OCI-LY1 (cell line): ENCODE results near the gene PDE11A.

ENCODE experiments used
- H2AFZ ChIP-seq: fragments of 200-600 bp; sonication (generic), shearing (Covaris generic); 2 replicates; pipeline ENCODE4 v1.6.0; 2014; ENCODE audit warnings: antibody characterized with exemption, mild to moderate bottlenecking, low read length
- H3F3A ChIP-seq: fragments of 200-600 bp; sonication (generic), shearing (Covaris generic); 2 replicates; pipeline ENCODE4 v1.6.0; 2014; ENCODE audit warnings: mild to moderate bottlenecking, antibody characterized with exemption, low read length, moderate library complexity; ENCODE audit not compliant: insufficient read depth
- H3K27ac ChIP-seq: fragments of 200-600 bp; sonication (generic); 2 replicates; pipeline ENCODE4 v1.5.1; 2014; ENCODE audit warnings: low read length, mixed run types, mild to moderate bottlenecking, low read depth; ENCODE audit not compliant: poor library complexity, severe bottlenecking
- H3K27me3 ChIP-seq: fragments of 200-600 bp; sonication (generic); 2 replicates; pipeline ENCODE4 v1.6.0; 2014; ENCODE audit warnings: antibody characterized with exemption, mild to moderate bottlenecking, low read length, moderate library complexity; ENCODE audit not compliant: insufficient read depth
- H3K36me3 ChIP-seq: fragments of 200-600 bp; sonication (generic); 2 replicates; pipeline ENCODE4 v1.6.1; 2014; ENCODE audit warnings: mild to moderate bottlenecking, antibody characterized with exemption, low read length, moderate library complexity, mixed read lengths; ENCODE audit not compliant: insufficient read depth
- H3K4me1 ChIP-seq: fragments of 200-600 bp; sonication (generic); 2 replicates; pipeline ENCODE4 v1.5.1; 2014; ENCODE audit warnings: mild to moderate bottlenecking, low read length, moderate library complexity; ENCODE audit not compliant: insufficient read depth, severe bottlenecking
- H3K4me2 ChIP-seq: fragments of 200-600 bp; sonication (generic), shearing (Covaris generic); 2 replicates; pipeline ENCODE4 v1.6.1; 2014; ENCODE audit warnings: low read length
- H3K4me3 ChIP-seq: fragments of 200-600 bp; sonication (generic); 2 replicates; pipeline ENCODE4 v1.5.1; 2014; ENCODE audit warnings: low read length, low read depth, mild to moderate bottlenecking, mixed read lengths; ENCODE audit not compliant: poor library complexity, severe bottlenecking
- H3K79me2 ChIP-seq: fragments of 200-600 bp; shearing (Covaris generic); 2 replicates; pipeline ENCODE4 v1.6.1; 2016; ENCODE audit warnings: mixed run types, low read length, mixed read lengths; ENCODE audit not compliant: insufficient read depth
- H3K9ac ChIP-seq: fragments of 200-600 bp; sonication (generic), shearing (Covaris generic); 2 replicates; pipeline ENCODE4 v1.6.1; 2014; ENCODE audit warnings: mild to moderate bottlenecking, low read length, mixed read lengths
- H3K9me2 ChIP-seq: fragments of 200-600 bp; sonication (generic), shearing (Covaris generic); 2 replicates; pipeline ENCODE4 v1.6.1; 2014; ENCODE audit warnings: low read depth, mild to moderate bottlenecking, low read length, mixed read lengths
- H3K9me3 ChIP-seq: fragments of 200-600 bp; shearing (Covaris generic); 2 replicates; pipeline ENCODE4 v1.6.1; 2014; ENCODE audit warnings: low read length, mixed read lengths
- H4K20me1 ChIP-seq: fragments of 200-600 bp; sonication (generic), shearing (Covaris generic); 2 replicates; pipeline ENCODE4 v1.6.0; 2016; ENCODE audit warnings: mild to moderate bottlenecking, low read length; ENCODE audit not compliant: insufficient read depth
- EZH2 ChIP-seq: fragments of 200-600 bp; sonication (generic), shearing (Covaris generic); IDR thresholded peaks from 2 replicates; pipeline ENCODE4 v1.8.0; 2017; ENCODE audit warnings: borderline replicate concordance, mixed run types, mild to moderate bottlenecking, antibody characterized with exemption, low read length, moderate library complexity, mixed read lengths
- TF ChIP-seq, protein P1 (sequence below): fragments of 200-600 bp; sonication (generic), shearing (Covaris generic); IDR thresholded peaks from 2 replicates; pipeline ENCODE4 v1.5.1; 2017; ENCODE audit warnings: mild to moderate bottlenecking, antibody characterized with exemption, low read length, moderate library complexity, mixed read lengths

Gene PDE11A

GRCh38 chr2:177622521-177622920, 450.1 kb downstream of the PDE11A start:
- H3K4me3 ChIP-seq = no peak overlapping the region
- H3K27me3 ChIP-seq = no peaks in the 10 kb centered on the region
- no peak overlapping the region for H3K4me2 ChIP-seq
- H3K9me3 ChIP-seq = no peaks in the 10 kb centered on the region
- no peaks in the 10 kb centered on the region for H3K9me2 ChIP-seq
- no peak overlapping the region; the same call in 1 of the 2 replicates for H2AFZ ChIP-seq
- no peaks in the 10 kb centered on the region for H3K79me2 ChIP-seq
- H3K27ac ChIP-seq = no peak overlapping the region
- TF ChIP-seq, protein P1, sequence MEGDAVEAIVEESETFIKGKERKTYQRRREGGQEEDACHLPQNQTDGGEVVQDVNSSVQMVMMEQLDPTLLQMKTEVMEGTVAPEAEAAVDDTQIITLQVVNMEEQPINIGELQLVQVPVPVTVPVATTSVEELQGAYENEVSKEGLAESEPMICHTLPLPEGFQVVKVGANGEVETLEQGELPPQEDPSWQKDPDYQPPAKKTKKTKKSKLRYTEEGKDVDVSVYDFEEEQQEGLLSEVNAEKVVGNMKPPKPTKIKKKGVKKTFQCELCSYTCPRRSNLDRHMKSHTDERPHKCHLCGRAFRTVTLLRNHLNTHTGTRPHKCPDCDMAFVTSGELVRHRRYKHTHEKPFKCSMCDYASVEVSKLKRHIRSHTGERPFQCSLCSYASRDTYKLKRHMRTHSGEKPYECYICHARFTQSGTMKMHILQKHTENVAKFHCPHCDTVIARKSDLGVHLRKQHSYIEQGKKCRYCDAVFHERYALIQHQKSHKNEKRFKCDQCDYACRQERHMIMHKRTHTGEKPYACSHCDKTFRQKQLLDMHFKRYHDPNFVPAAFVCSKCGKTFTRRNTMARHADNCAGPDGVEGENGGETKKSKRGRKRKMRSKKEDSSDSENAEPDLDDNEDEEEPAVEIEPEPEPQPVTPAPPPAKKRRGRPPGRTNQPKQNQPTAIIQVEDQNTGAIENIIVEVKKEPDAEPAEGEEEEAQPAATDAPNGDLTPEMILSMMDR = no peak
- no peak for TF ChIP-seq EZH2
- no peaks in the 10 kb centered on the region for H4K20me1 ChIP-seq
- no peaks in the 10 kb centered on the region for H3F3A ChIP-seq
- peaks cover 53% of the 10 kb centered on the region for H3K4me1 ChIP-seq
- no peak overlapping the region for H3K9ac ChIP-seq
- no peaks in the 10 kb centered on the region for H3K36me3 ChIP-seq

- no peaks in the 10 kb centered on the region for H3K36me3 ChIP-seq
- H3F3A ChIP-seq = no peaks in the 10 kb centered on the region
- no peaks in the 10 kb centered on the region for H3K79me2 ChIP-seq
- peak overlapping the region; percentile 12; the same call in 1 of the 2 replicates for H2AFZ ChIP-seq
- H4K20me1 ChIP-seq = no peaks in the 10 kb centered on the region
- H3K4me2 ChIP-seq = no peak overlapping the region
- H3K9me2 ChIP-seq = no peaks in the 10 kb centered on the region
- H3K27ac ChIP-seq = no peak overlapping the region
- H3K9ac ChIP-seq = no peak overlapping the region
- H3K27me3 ChIP-seq = no peaks in the 10 kb centered on the region
- no peaks in the 10 kb centered on the region for H3K9me3 ChIP-seq
- H3K4me3 ChIP-seq = no peak overlapping the region
- peaks cover 35% of the 10 kb centered on the region for H3K4me1 ChIP-seq
- TF ChIP-seq, protein P1 = no peak
Measured at GRCh38 chr2:177619986-177620385, 452.6 kb downstream of the PDE11A start.

- Histone ChIP-seq H2AFZ (peak overlapping the region; percentile 97; the same call in 1 of the 2 replicates), H3K4me3 (peak overlapping the region; percentile 78), H3F3A (no peaks in the 10 kb centered on the region), H3K36me3 (no peaks in the 10 kb centered on the region), H3K27ac (no peak overlapping the region), H3K79me2 (no peaks in the 10 kb centered on the region), H3K4me2 (peak overlapping the region; percentile 94), H3K9me2 (no peaks in the 10 kb centered on the region), H3K4me1 (peaks cover 35% of the 10 kb centered on the region), H3K27me3 (no peaks in the 10 kb centered on the region), H3K9ac (peak overlapping the region; percentile 82; the same call in 1 of the 2 replicates), H3K9me3 (no peaks in the 10 kb centered on the region), H4K20me1 (no peaks in the 10 kb centered on the region)
- TF ChIP-seq EZH2 = no peak
- TF ChIP-seq, protein P1 = no peak
Measured at GRCh38 chr2:177619461-177619860, 453.1 kb downstream of the PDE11A start.
